Colonic mucosa (tissue), 4 donors: Measurements from ENCODE around the gene KCNE1. TPM values are rescaled to one million over a fixed set of nuclear protein-coding genes. Genes with fewer than 3 reads are reported as not detected.

Experiments used
- DNase-seq: peaks from one replicate; pipeline ENCODE4 v3.0.0-alpha.2; 2020
- H3K27ac ChIP-seq: fragments of 200-600 bp; one replicate; pipeline ENCODE4 v1.8.0; 2021
- H3K27me3 ChIP-seq: fragments of 200-600 bp; one replicate; pipeline ENCODE4 v1.8.0; 2021
- H3K36me3 ChIP-seq: fragments of 200-600 bp; one replicate; pipeline ENCODE4 v1.8.0; 2021
- H3K4me1 ChIP-seq: fragments of 200-600 bp; one replicate; pipeline ENCODE4 v1.8.0; 2021; ENCODE audit warnings: mild to moderate bottlenecking
- H3K4me3 ChIP-seq: fragments of 200-600 bp; one replicate; pipeline ENCODE4 v1.8.0; 2021
- H3K9ac ChIP-seq, 2 donors: one replicate each; pipeline ENCODE4 v1.7.0; 2013; ENCODE audit warnings: control low read depth in 2 of 2, low read depth in 2 of 2, low read length in 2 of 2
- H3K9me3 ChIP-seq: fragments of 200-600 bp; one replicate; pipeline ENCODE4 v1.8.0; 2021
- CTCF ChIP-seq: fragments of 200-600 bp; IDR thresholded peaks from one replicate; pipeline ENCODE4 v1.8.0; 2022; ENCODE audit warnings: antibody characterized with exemption, mild to moderate bottlenecking
- intact Hi-C: fragments of 100-400 bp; cut with DNase I; formaldehyde crosslinking; loops from one replicate; pipeline ENCODE4 v1.14.1; 2022
- total RNA-seq, 2 donors: library from RNA; stranded (reverse); fragmentation: NEBNext Ultra II Directional in 1 of 2; extraction: Animal tissue kit (Norgen Biotek cat#: 25700) in 1 of 2; gene quantifications; one replicate each; pipeline ENCODE4 v1.2.1, GENCODE V29; 2021
- donor health status: healthy.
- donor health status: DM: no; HTN: no; CAD: no.
- donor health status: DM: no; HTN: no; CAD: no.

The KCNE1 gene
- total RNA-seq, 2 donors from 2014 or later = 0.11 TPM; not detected in 1

- intact Hi-C loops = no loop called here
- Histone ChIP-seq H3K36me3 (no peaks in the 10 kb centered on the region), H3K27me3 (no peaks in the 10 kb centered on the region), H3K9ac (no peak overlapping the region), H3K4me1 (no peaks in the 10 kb centered on the region), H3K4me3 (no peak overlapping the region), H3K27ac (no peak overlapping the region), H3K9me3 (no peaks in the 10 kb centered on the region)
- DNase-seq = no peak
- TF ChIP-seq CTCF = no peak
Observed at GRCh38 chr21:34550182-34550799, 38.3 kb upstream of the KCNE1 start.

- no peak overlapping the region for H3K9ac ChIP-seq
- no peak for TF ChIP-seq CTCF
- no peak for DNase-seq
- no peaks in the 10 kb centered on the region for H3K9me3 ChIP-seq
- no peak overlapping the region for H3K4me3 ChIP-seq
- peaks cover 5% of the 10 kb centered on the region for H3K4me1 ChIP-seq
- H3K27ac ChIP-seq = no peak overlapping the region
- intact Hi-C loops = no loop called here
- H3K36me3 ChIP-seq = no peaks in the 10 kb centered on the region
- no peaks in the 10 kb centered on the region for H3K27me3 ChIP-seq
Observed at GRCh38 chr21:34548781-34549376, 36.9 kb upstream of the KCNE1 start.

- Histone ChIP-seq H3K36me3 (no peaks in the 10 kb centered on the region), H3K27me3 (no peaks in the 10 kb centered on the region), H3K27ac (peak overlapping the region; percentile 10), H3K9ac (no peak overlapping the region), H3K4me3 (no peak overlapping the region), H3K4me1 (peaks cover 10% of the 10 kb centered on the region), H3K9me3 (no peaks in the 10 kb centered on the region)
- no peak for DNase-seq
- intact Hi-C loops = no loop called here
- TF ChIP-seq CTCF = no peak
Observed at GRCh38 chr21:34546542-34546941, 34.5 kb upstream of the KCNE1 start.

GRCh38 chr21:34545079-34545884 lies 33.3 kb upstream of the KCNE1 start:
- peak; percentile 49 for DNase-seq
- Histone ChIP-seq H3K4me1 (peaks cover 10% of the 10 kb centered on the region), H3K36me3 (no peaks in the 10 kb centered on the region), H3K4me3 (no peak overlapping the region), H3K27me3 (no peaks in the 10 kb centered on the region), H3K9me3 (no peaks in the 10 kb centered on the region), H3K27ac (peak overlapping the region; percentile 77), H3K9ac (peak overlapping the region; percentile 54 to 68)
- intact Hi-C loops = no loop called here
- no peak for TF ChIP-seq CTCF

GRCh38 chr21:34544032-34544496 lies 32.1 kb upstream of the KCNE1 start:
- Histone ChIP-seq H3K9me3 (no peaks in the 10 kb centered on the region), H3K36me3 (no peaks in the 10 kb centered on the region), H3K4me3 (no peak overlapping the region), H3K27ac (peak overlapping the region; percentile 77), H3K27me3 (no peaks in the 10 kb centered on the region), H3K4me1 (peaks cover 10% of the 10 kb centered on the region), H3K9ac (peak overlapping the region in 1 of 2 donors; percentile 41)
- peak; percentile 88 for DNase-seq
- peak; percentile 52 for TF ChIP-seq CTCF
- intact Hi-C loops = no loop called here
